HepG2 (cell line): ENCODE data around the gene FHIT. TPM values are rescaled to one million over a fixed set of nuclear protein-coding genes. Genes with fewer than 3 reads are reported as not detected.

Source experiments
- ATAC-seq: fragments of 200-7000 bp; cut with Tn5 transposase; 3 replicates; pipeline ENCODE4 v1.9.1; 2020; ENCODE audit warnings: mild to moderate bottlenecking, moderate library complexity
- BruUV-seq: library from RNA; stranded (reverse); fragments of 400-500 nt; replicated peaks from 2 replicates; lab custom pipeline; 2021; lab: Mats Ljungman, UMichigan
- CTCF ChIA-PET: fragments of 300-600 bp; formaldehyde crosslinking; extraction: SDS; loops from one replicate; lab custom pipeline; 2021; ENCODE audit warnings: low total read pairs, inconsistent platforms, low intra/inter-chr PET ratio; lab: Yijun Ruan, JAX
- POLR2A ChIA-PET: fragments of 350-600 bp; sonication (Branson Sonifier 250); formaldehyde crosslinking; loops from one replicate; lab custom pipeline; 2020; ENCODE audit warnings: antibody characterized with exemption, inconsistent platforms; lab: Yijun Ruan, JAX
- DNase-seq: peaks from one replicate; pipeline ENCODE4 v3.0.0-alpha.2; 2015; ENCODE audit warnings: low spot score
- FAIRE-seq: peaks from 3 replicates; lab custom pipeline; 2011; peaks lifted over from hg19 to GRCh38; lab: Jason Lieb, UNC
- H2AFZ ChIP-seq: one replicate; pipeline ENCODE4 v1.6.1; 2011; ENCODE audit warnings: low read length, inconsistent platforms
- H3K27ac ChIP-seq: fragments of 300-600 bp; 3 replicates; pipeline ENCODE4 v1.8.0; 2011; ENCODE audit warnings: mixed run types, mild to moderate bottlenecking, mixed read lengths, low read length, inconsistent platforms; ENCODE audit not compliant: insufficient read depth; ENCODE audit errors: extremely low read length
- H3K27me3 ChIP-seq, 2 experiments: fragments of 200-600 bp in 1 of 2; 2 replicates in 1 of 2; 3 replicates in 1 of 2; pipeline versions ENCODE4 v1.6.0 to v1.8.0; 2011; ENCODE audit warnings: low read length in 2 of 2, mild to moderate bottlenecking in 2 of 2, moderate library complexity in 2 of 2, inconsistent platforms in 1 of 2; ENCODE audit not compliant: insufficient read depth in 2 of 2, control insufficient read depth in 1 of 2
- H3K36me3 ChIP-seq, 2 experiments: fragments of 200-600 bp in 1 of 2; replicated peaks in 1 of 2; 2 replicates in 1 of 2; 3 replicates in 1 of 2; pipeline versions ENCODE4 v1.5.1 to v1.8.0; 2011; ENCODE audit warnings: low read length in 2 of 2, inconsistent platforms in 1 of 2; ENCODE audit not compliant: insufficient read depth in 2 of 2, control insufficient read depth in 1 of 2
- H3K4me1 ChIP-seq: 2 replicates; pipeline ENCODE4 v1.5.1; 2012; ENCODE audit warnings: low read length, inconsistent platforms; ENCODE audit not compliant: insufficient read depth
- H3K4me2 ChIP-seq: 2 replicates; pipeline ENCODE4 v1.6.0; 2011; ENCODE audit warnings: low read depth, low read length, inconsistent platforms
- H3K4me3 ChIP-seq, 3 experiments: fragments of 200-600 bp in 1 of 3; sonication (generic), shearing (Covaris generic) in 1 of 3; replicated peaks in 1 of 3; 2 replicates each; pipeline ENCODE4 v1.5.1; 2011 to 2016; ENCODE audit warnings: low read length in 3 of 3, inconsistent platforms in 2 of 3, low read depth in 2 of 3, mild to moderate bottlenecking in 2 of 3, control low read depth in 1 of 3, mixed read lengths in 1 of 3; ENCODE audit not compliant: insufficient read depth in 1 of 3
- H3K79me2 ChIP-seq: one replicate; pipeline ENCODE4 v1.6.1; 2011; ENCODE audit warnings: low read length, inconsistent platforms; ENCODE audit not compliant: insufficient read depth
- H3K9ac ChIP-seq: 2 replicates; pipeline ENCODE4 v1.6.0; 2011; ENCODE audit warnings: mild to moderate bottlenecking, low read depth, low read length, inconsistent platforms; ENCODE audit not compliant: insufficient read depth
- H3K9me3 ChIP-seq: 2 replicates; pipeline ENCODE4 v1.5.1; 2012; ENCODE audit warnings: mild to moderate bottlenecking, low read length
- H4K20me1 ChIP-seq: 2 replicates; pipeline ENCODE4 v1.6.0; 2011; ENCODE audit warnings: inconsistent platforms, mild to moderate bottlenecking, low read length, moderate library complexity; ENCODE audit not compliant: insufficient read depth
- HNF4A ChIP-seq: sonication (generic); formaldehyde crosslinking; IDR thresholded peaks from 2 replicates; pipeline ENCODE4 v1.4.0; 2020; ENCODE audit warnings: missing genetic modification reagents
- HNRNPUL1 ChIP-seq: fragments of 200-400 bp; formaldehyde crosslinking; IDR thresholded peaks from 2 replicates; pipeline ENCODE4 v1.6.1; 2017; ENCODE audit warnings: low read depth, mild to moderate bottlenecking, low read length, moderate library complexity
- RBFOX2 ChIP-seq: fragments of 200-400 bp; formaldehyde crosslinking; IDR thresholded peaks from 2 replicates; pipeline ENCODE4 v1.6.1; 2017; ENCODE audit warnings: low read depth, mild to moderate bottlenecking, low read length
- SIX4 ChIP-seq: sonication (generic); formaldehyde crosslinking; IDR thresholded peaks from 2 replicates; pipeline ENCODE4 v1.4.0; 2020; ENCODE audit warnings: missing genetic modification reagents
- ZBTB21 ChIP-seq: sonication (generic); formaldehyde crosslinking; IDR thresholded peaks from 2 replicates; pipeline ENCODE4 v1.4.0; 2020; ENCODE audit warnings: missing genetic modification reagents
- ZBTB8A ChIP-seq: sonication (generic); formaldehyde crosslinking; IDR thresholded peaks from 2 replicates; pipeline ENCODE4 v1.4.0; 2020; ENCODE audit warnings: mild to moderate bottlenecking, low read depth, missing genetic modification reagents, borderline replicate concordance
- ZFP62 ChIP-seq: sonication (generic); formaldehyde crosslinking; IDR thresholded peaks from 2 replicates; pipeline ENCODE4 v1.4.0; 2020; ENCODE audit warnings: missing genetic modification reagents
- WGBS: methylation state at CpG from one replicate; pipeline ENCODE4 v1.1.6; 2017; ENCODE audit warnings: low lambda C conversion rate; 5-methylcytosine and 5-hydroxymethylcytosine counted together
- in situ Hi-C: cut with HindIII; loops from 2 replicates; pipeline ENCODE4 v1.10.0; 2017; ENCODE audit warnings: low pct_unique_long_range_greater_than_20kb; ENCODE audit not compliant: extremely low pct_ligation_motif_present
- intact Hi-C: fragments of 100-400 bp; cut with micrococcal nuclease; formaldehyde crosslinking; loops from one replicate; pipeline ENCODE4 v1.10.0; 2022; ENCODE audit not compliant: unreplicated experiment
- polyA plus RNA-seq, 8 experiments: library from polyadenylated mRNA; depleted of rRNA in 3 of 8; stranded (reverse) in 7 of 8; unstranded in 1 of 8; fragments of >200 nt; fragmentation: Illumina TruSeq in 4 of 8; extraction: Trizol in 4 of 8; gene quantifications; 2 replicates each; pipeline versions ENCODE4 v1.2.1 to v1.2.3, GENCODE V29; 2011 to 2016; ENCODE audit warnings: low read depth in 4 of 8, missing spikeins in 1 of 8, mixed read lengths in 1 of 8; ENCODE audit not compliant: insufficient read depth in 1 of 8
- total RNA-seq, 5 experiments: library from RNA; depleted of rRNA; stranded (reverse); fragments of >200 nt; fragmentation: Illumina TruSeq; extraction: Trizol; gene quantifications; 2 replicates each; pipeline ENCODE4 v1.2.3, GENCODE V29; 2016; ENCODE audit warnings: low read depth in 1 of 5
- TF ChIP-seq, protein P1 (sequence below): sonication (generic); formaldehyde crosslinking; IDR thresholded peaks from 2 replicates; pipeline ENCODE4 v1.4.0; 2020; ENCODE audit warnings: missing genetic modification reagents
- TF ChIP-seq, protein P2 (sequence below): sonication (generic); formaldehyde crosslinking; IDR thresholded peaks from 2 replicates; pipeline ENCODE4 v1.4.0; 2020; ENCODE audit warnings: missing genetic modification reagents

Gene FHIT
- total and polyA plus RNA-seq, 2 of the 13 experiments (the other 11 are each of a cell fraction or from before 2014, with no cell fraction given): 4.0 to 4.6 TPM

DNA sequence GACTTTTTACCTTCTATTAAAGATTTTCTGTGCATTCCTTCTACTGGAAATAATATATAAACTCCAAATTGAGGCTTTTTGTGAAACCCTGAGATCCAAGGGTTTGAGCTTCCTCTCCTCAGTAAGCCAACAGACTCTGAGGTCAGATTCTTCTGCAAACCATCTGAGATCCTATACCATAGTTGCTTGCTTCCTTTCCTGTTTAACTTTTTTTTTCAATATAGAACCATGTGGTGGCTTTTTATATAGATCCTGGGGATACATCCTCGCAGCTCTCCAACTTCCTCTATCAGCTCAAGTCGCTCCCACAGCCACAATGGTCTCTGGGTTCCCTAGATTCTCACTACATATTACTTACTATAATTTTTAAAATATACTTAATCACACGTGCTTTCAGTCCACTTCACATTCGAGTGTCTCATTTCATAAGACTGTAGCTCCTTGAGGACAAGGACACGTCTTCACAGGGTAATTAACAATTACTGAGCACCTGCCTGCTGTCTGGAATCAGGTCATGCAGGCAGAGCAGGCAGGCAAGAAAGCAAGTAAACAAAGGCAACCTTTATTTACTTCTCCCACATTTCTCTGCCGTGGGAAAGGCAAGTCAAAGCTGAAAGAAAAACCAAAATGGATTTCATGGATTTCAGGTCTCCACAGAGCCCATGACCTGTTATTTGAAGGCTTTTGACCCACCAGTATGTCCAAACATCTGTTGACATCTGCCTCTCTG, 941.5 kb downstream of the FHIT start:
- Histone ChIP-seq H3K27me3 (no peaks in the 10 kb centered on the region), H3K4me1 (no peaks in the 10 kb centered on the region), H3K9ac (no peak overlapping the region), H2AFZ (no peak overlapping the region), H3K36me3 (no peaks in the 10 kb centered on the region), H3K4me3 (no peak overlapping the region), H3K4me2 (no peak overlapping the region), H3K9me3 (no peaks in the 10 kb centered on the region), H4K20me1 (no peaks in the 10 kb centered on the region), H3K79me2 (no peaks in the 10 kb centered on the region), H3K27ac (no peak overlapping the region)
- no peak for FAIRE-seq
- CTCF ChIA-PET: no interaction called here
- BruUV-seq: no TSS peak
- DNase-seq: no peak
- in situ Hi-C loops: no loop called here
- WGBS: 7% methylated on average over 6 of the region's 6 CpGs
- TF ChIP-seq RBFOX2 (no peak), ZFP62 (CRISPR knock-in tag) (no peak), ZBTB8A (CRISPR knock-in tag) (no peak), HNF4A (CRISPR knock-in tag) (no peak), ZBTB21 (no peak), SIX4 (CRISPR knock-in tag) (no peak), HNRNPUL1 (no peak)
- TF ChIP-seq, protein P1, sequence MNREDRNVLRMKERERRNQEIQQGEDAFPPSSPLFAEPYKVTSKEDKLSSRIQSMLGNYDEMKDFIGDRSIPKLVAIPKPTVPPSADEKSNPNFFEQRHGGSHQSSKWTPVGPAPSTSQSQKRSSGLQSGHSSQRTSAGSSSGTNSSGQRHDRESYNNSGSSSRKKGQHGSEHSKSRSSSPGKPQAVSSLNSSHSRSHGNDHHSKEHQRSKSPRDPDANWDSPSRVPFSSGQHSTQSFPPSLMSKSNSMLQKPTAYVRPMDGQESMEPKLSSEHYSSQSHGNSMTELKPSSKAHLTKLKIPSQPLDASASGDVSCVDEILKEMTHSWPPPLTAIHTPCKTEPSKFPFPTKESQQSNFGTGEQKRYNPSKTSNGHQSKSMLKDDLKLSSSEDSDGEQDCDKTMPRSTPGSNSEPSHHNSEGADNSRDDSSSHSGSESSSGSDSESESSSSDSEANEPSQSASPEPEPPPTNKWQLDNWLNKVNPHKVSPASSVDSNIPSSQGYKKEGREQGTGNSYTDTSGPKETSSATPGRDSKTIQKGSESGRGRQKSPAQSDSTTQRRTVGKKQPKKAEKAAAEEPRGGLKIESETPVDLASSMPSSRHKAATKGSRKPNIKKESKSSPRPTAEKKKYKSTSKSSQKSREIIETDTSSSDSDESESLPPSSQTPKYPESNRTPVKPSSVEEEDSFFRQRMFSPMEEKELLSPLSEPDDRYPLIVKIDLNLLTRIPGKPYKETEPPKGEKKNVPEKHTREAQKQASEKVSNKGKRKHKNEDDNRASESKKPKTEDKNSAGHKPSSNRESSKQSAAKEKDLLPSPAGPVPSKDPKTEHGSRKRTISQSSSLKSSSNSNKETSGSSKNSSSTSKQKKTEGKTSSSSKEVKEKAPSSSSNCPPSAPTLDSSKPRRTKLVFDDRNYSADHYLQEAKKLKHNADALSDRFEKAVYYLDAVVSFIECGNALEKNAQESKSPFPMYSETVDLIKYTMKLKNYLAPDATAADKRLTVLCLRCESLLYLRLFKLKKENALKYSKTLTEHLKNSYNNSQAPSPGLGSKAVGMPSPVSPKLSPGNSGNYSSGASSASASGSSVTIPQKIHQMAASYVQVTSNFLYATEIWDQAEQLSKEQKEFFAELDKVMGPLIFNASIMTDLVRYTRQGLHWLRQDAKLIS (CRISPR knock-in tag): no peak
- TF ChIP-seq, protein P2, sequence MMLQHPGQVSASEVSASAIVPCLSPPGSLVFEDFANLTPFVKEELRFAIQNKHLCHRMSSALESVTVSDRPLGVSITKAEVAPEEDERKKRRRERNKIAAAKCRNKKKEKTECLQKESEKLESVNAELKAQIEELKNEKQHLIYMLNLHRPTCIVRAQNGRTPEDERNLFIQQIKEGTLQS (CRISPR knock-in tag): no peak
- no peak for ATAC-seq
- POLR2A ChIA-PET: no interaction called here
- intact Hi-C loops: no loop called here
